Activated naive CD8-positive, alpha-beta T cell (primary cell): ENCODE measurements around the gene OR2S2.

ENCODE experiments used
- H3K27ac Mint-ChIP-seq: one replicate; pipeline ENCODE4 v1.8.0; 2021; ENCODE audit warnings: mixed read lengths
- H3K27me3 Mint-ChIP-seq: one replicate; pipeline ENCODE4 v1.8.0; 2021; ENCODE audit warnings: mixed read lengths
- H3K36me3 Mint-ChIP-seq: one replicate; pipeline ENCODE4 v1.8.0; 2021; ENCODE audit warnings: mixed read lengths
- H3K4me1 Mint-ChIP-seq: one replicate; pipeline ENCODE4 v1.8.0; 2021; ENCODE audit warnings: low read depth, mixed read lengths
- H3K4me3 Mint-ChIP-seq: one replicate; pipeline ENCODE4 v1.8.0; 2021; ENCODE audit warnings: mild to moderate bottlenecking, mixed read lengths
- H3K9me3 Mint-ChIP-seq: one replicate; pipeline ENCODE4 v1.8.0; 2021; ENCODE audit warnings: low read depth, mixed read lengths

The OR2S2 gene

GRCh38 chr9:35978792-35979191, 20.8 kb upstream of the OR2S2 start:
- Mint-ChIP-seq H3K27me3 (peaks cover 34% of the 10 kb centered on the region), H3K36me3 (peaks cover 17% of the 10 kb centered on the region), H3K4me3 (no peak overlapping the region), H3K4me1 (no peaks in the 10 kb centered on the region), H3K9me3 (peaks cover 14% of the 10 kb centered on the region), H3K27ac (no peak overlapping the region)

- Mint-ChIP-seq H3K4me3 (no peak overlapping the region), H3K4me1 (peaks cover 8% of the 10 kb centered on the region), H3K9me3 (peaks cover 14% of the 10 kb centered on the region), H3K36me3 (peaks cover 17% of the 10 kb centered on the region), H3K27ac (no peak overlapping the region), H3K27me3 (peaks cover 36% of the 10 kb centered on the region)
These were observed 18.8 kb upstream of the OR2S2 start for GRCh38 chr9:35976726-35977125.

GRCh38 chr9:35974800-35975199, 16.8 kb upstream of the OR2S2 start:
- H3K27ac Mint-ChIP-seq: no peak overlapping the region
- H3K27me3 Mint-ChIP-seq: peaks cover 38% of the 10 kb centered on the region

GRCh38 chr9:35972093-35972492, 14.1 kb upstream of the OR2S2 start:
- H3K4me3 Mint-ChIP-seq: peak overlapping the region; percentile 68
- H3K36me3 Mint-ChIP-seq: peaks cover 12% of the 10 kb centered on the region
- H3K9me3 Mint-ChIP-seq: peaks cover 14% of the 10 kb centered on the region
- H3K27me3 Mint-ChIP-seq: peaks cover 31% of the 10 kb centered on the region
- no peak overlapping the region for H3K27ac Mint-ChIP-seq
- H3K4me1 Mint-ChIP-seq: peaks cover 9% of the 10 kb centered on the region

More at GRCh38 chr9:35974800-35975199, 16.8 kb upstream of the OR2S2 start:
- Mint-ChIP-seq H3K36me3 (peaks cover 17% of the 10 kb centered on the region), H3K4me1 (peaks cover 9% of the 10 kb centered on the region), H3K4me3 (no peak overlapping the region), H3K9me3 (peaks cover 14% of the 10 kb centered on the region)

- Mint-ChIP-seq H3K27ac (no peak overlapping the region), H3K4me1 (peaks cover 4% of the 10 kb centered on the region), H3K27me3 (peaks cover 11% of the 10 kb centered on the region), H3K4me3 (no peak overlapping the region), H3K36me3 (no peaks in the 10 kb centered on the region), H3K9me3 (no peaks in the 10 kb centered on the region)
These were observed 9.1 kb upstream of the OR2S2 start for GRCh38 chr9:35967042-35967441.

GRCh38 chr9:35966433-35966832, 8.5 kb upstream of the OR2S2 start:
- H3K4me3 Mint-ChIP-seq: no peak overlapping the region
- H3K4me1 Mint-ChIP-seq: no peaks in the 10 kb centered on the region
- H3K27ac Mint-ChIP-seq: no peak overlapping the region
- H3K9me3 Mint-ChIP-seq: no peaks in the 10 kb centered on the region
- H3K27me3 Mint-ChIP-seq: peaks cover 7% of the 10 kb centered on the region
- H3K36me3 Mint-ChIP-seq: no peaks in the 10 kb centered on the region

GRCh38 chr9:35965011-35965410, 7.1 kb upstream of the OR2S2 start:
- H3K4me1 Mint-ChIP-seq: no peaks in the 10 kb centered on the region
- H3K4me3 Mint-ChIP-seq: no peak overlapping the region
- H3K27ac Mint-ChIP-seq: no peak overlapping the region
- H3K9me3 Mint-ChIP-seq: no peaks in the 10 kb centered on the region
- peaks cover 3% of the 10 kb centered on the region for H3K27me3 Mint-ChIP-seq
- no peaks in the 10 kb centered on the region for H3K36me3 Mint-ChIP-seq

- no peaks in the 10 kb centered on the region for H3K36me3 Mint-ChIP-seq
- no peaks in the 10 kb centered on the region for H3K9me3 Mint-ChIP-seq
- H3K27me3 Mint-ChIP-seq: peaks cover 1% of the 10 kb centered on the region
- no peaks in the 10 kb centered on the region for H3K4me1 Mint-ChIP-seq
- H3K27ac Mint-ChIP-seq: no peak overlapping the region
- no peak overlapping the region for H3K4me3 Mint-ChIP-seq
These were observed 4.4 kb upstream of the OR2S2 start for GRCh38 chr9:35962126-35962906.

GRCh38 chr9:35960039-35960655, 2.2 kb upstream of the OR2S2 start:
- no peaks in the 10 kb centered on the region for H3K36me3 Mint-ChIP-seq
- no peak overlapping the region for H3K27ac Mint-ChIP-seq
- no peaks in the 10 kb centered on the region for H3K9me3 Mint-ChIP-seq
- no peaks in the 10 kb centered on the region for H3K4me1 Mint-ChIP-seq
- peaks cover 1% of the 10 kb centered on the region for H3K27me3 Mint-ChIP-seq
- H3K4me3 Mint-ChIP-seq: no peak overlapping the region

GRCh38 chr9:35956651-35957050, 1.3 kb downstream of the OR2S2 start:
- no peaks in the 10 kb centered on the region for H3K9me3 Mint-ChIP-seq

GRCh38 chr9:35954942-35955546, 2.9 kb downstream of the OR2S2 start:
- peaks cover 2% of the 10 kb centered on the region for H3K4me1 Mint-ChIP-seq
- no peaks in the 10 kb centered on the region for H3K36me3 Mint-ChIP-seq
- peaks cover 1% of the 10 kb centered on the region for H3K27me3 Mint-ChIP-seq
- H3K4me3 Mint-ChIP-seq: no peak overlapping the region
- H3K27ac Mint-ChIP-seq: no peak overlapping the region
- H3K9me3 Mint-ChIP-seq: no peaks in the 10 kb centered on the region

More at GRCh38 chr9:35956651-35957050, 1.3 kb downstream of the OR2S2 start:
- no peaks in the 10 kb centered on the region for H3K36me3 Mint-ChIP-seq
- peaks cover 2% of the 10 kb centered on the region for H3K4me1 Mint-ChIP-seq
- H3K27ac Mint-ChIP-seq: no peak overlapping the region
- H3K27me3 Mint-ChIP-seq: peaks cover 1% of the 10 kb centered on the region
- H3K4me3 Mint-ChIP-seq: no peak overlapping the region

- peaks cover 5% of the 10 kb centered on the region for H3K4me1 Mint-ChIP-seq
- no peak overlapping the region for H3K27ac Mint-ChIP-seq
- H3K27me3 Mint-ChIP-seq: peaks cover under 1% of the 10 kb centered on the region
- H3K9me3 Mint-ChIP-seq: no peaks in the 10 kb centered on the region
- H3K4me3 Mint-ChIP-seq: no peak overlapping the region
- no peaks in the 10 kb centered on the region for H3K36me3 Mint-ChIP-seq
These were observed 5.3 kb downstream of the OR2S2 start for GRCh38 chr9:35952526-35953191.

- Mint-ChIP-seq H3K9me3 (no peaks in the 10 kb centered on the region), H3K27ac (no peak overlapping the region), H3K4me1 (peaks cover 5% of the 10 kb centered on the region)
These were observed 6.2 kb downstream of the OR2S2 start for GRCh38 chr9:35951736-35952135.

GRCh38 chr9:35948901-35949318, 9.0 kb downstream of the OR2S2 start:
- Mint-ChIP-seq H3K27me3 (no peaks in the 10 kb centered on the region), H3K4me3 (no peak overlapping the region), H3K9me3 (no peaks in the 10 kb centered on the region), H3K36me3 (no peaks in the 10 kb centered on the region), H3K27ac (no peak overlapping the region), H3K4me1 (peaks cover 23% of the 10 kb centered on the region)

More at GRCh38 chr9:35951736-35952135, 6.2 kb downstream of the OR2S2 start:
- no peak overlapping the region for H3K4me3 Mint-ChIP-seq
- H3K27me3 Mint-ChIP-seq: no peaks in the 10 kb centered on the region
- H3K36me3 Mint-ChIP-seq: no peaks in the 10 kb centered on the region

- peaks cover 27% of the 10 kb centered on the region for H3K4me1 Mint-ChIP-seq
- no peaks in the 10 kb centered on the region for H3K27me3 Mint-ChIP-seq
- no peaks in the 10 kb centered on the region for H3K36me3 Mint-ChIP-seq
- H3K9me3 Mint-ChIP-seq: no peaks in the 10 kb centered on the region
- no peak overlapping the region for H3K27ac Mint-ChIP-seq
- no peak overlapping the region for H3K4me3 Mint-ChIP-seq
These were observed 9.5 kb downstream of the OR2S2 start for GRCh38 chr9:35948451-35948850.
